Prostate gland (tissue), 2 donors: Measurements from ENCODE around the gene RGSL1. TPM values are rescaled to one million over a fixed set of nuclear protein-coding genes. Genes with fewer than 3 reads are reported as not detected.

Experiments
- DNase-seq: peaks from one replicate; pipeline ENCODE4 v3.0.0-alpha.2; 2019; ENCODE audit warnings: low spot score
- H3K27ac ChIP-seq, 2 donors: fragments of 200-600 bp; sonication (generic); 2 replicates each; pipeline ENCODE4 v1.5.1; 2017 to 2019
- H3K27me3 ChIP-seq: fragments of 200-600 bp; sonication (generic); replicated peaks from 2 replicates; pipeline ENCODE4 v1.5.1; 2019; ENCODE audit not compliant: insufficient read depth
- H3K36me3 ChIP-seq, 2 donors: fragments of 200-600 bp; sonication (generic); 1 replicate in 1 of 2; 2 replicates in 1 of 2; pipeline versions ENCODE4 v1.5.1 to v1.8.1; 2017 to 2019
- H3K4me1 ChIP-seq: fragments of 200-600 bp; sonication (generic); replicated peaks from 2 replicates; pipeline ENCODE4 v1.5.1; 2019
- H3K4me3 ChIP-seq, 2 donors: fragments of 200-600 bp; sonication (generic); 2 replicates each; pipeline ENCODE4 v1.5.1; 2017 to 2019
- H3K9me3 ChIP-seq: fragments of 200-600 bp; sonication (generic); 2 replicates; pipeline ENCODE4 v1.5.1; 2017
- CTCF ChIP-seq, 4 experiments: fragments of 200-600 bp in 2 of 4; fragments of 450-650 bp in 2 of 4; sonication (generic) in 2 of 4; IDR thresholded peaks; 1 replicate in 3 of 4; 2 replicates in 1 of 4; pipeline ENCODE4 v1.5.1; 2016 to 2019; ENCODE audit warnings: antibody characterized with exemption in 4 of 4, mild to moderate bottlenecking in 2 of 4, moderate library complexity in 2 of 4
- POLR2A ChIP-seq: fragments of 450-650 bp; IDR thresholded peaks from one replicate; pipeline ENCODE4 v1.6.1; 2016; ENCODE audit warnings: antibody characterized with exemption, mild to moderate bottlenecking
- POLR2AphosphoS5 ChIP-seq: sonication (generic); formaldehyde crosslinking; IDR thresholded peaks from one replicate; pipeline ENCODE4 v1.6.1; 2017; ENCODE audit warnings: antibody characterized with exemption
- WGBS: methylation state at CpG from one replicate; pipeline ENCODE4 v1.1.5; 2018; 5-methylcytosine and 5-hydroxymethylcytosine counted together
- intact Hi-C: fragments of 100-400 bp; cut with DNase I; formaldehyde crosslinking; loops from one replicate; pipeline ENCODE4 v1.14.2; 2022
- total RNA-seq, 2 donors: library from RNA; depleted of rRNA; stranded (reverse); fragments of >200 nt; gene quantifications; one replicate each; pipeline ENCODE4 v1.1.0, GENCODE V29; 2016

Gene RGSL1
- total RNA-seq, 2 donors from 2014 or later, result 1.2 TPM; not detected in 1

GRCh38 chr1:182549346-182549745, 99.4 kb downstream of the RGSL1 start:
- Histone ChIP-seq H3K27ac (no peak overlapping the region), H3K4me1 (no peaks in the 10 kb centered on the region), H3K27me3 (no peaks in the 10 kb centered on the region), H3K4me3 (no peak overlapping the region), H3K9me3 (no peaks in the 10 kb centered on the region), H3K36me3 (no peaks in the 10 kb centered on the region)
- no peak for TF ChIP-seq POLR2AphosphoS5
- DNase-seq, result no peak
- intact Hi-C loops, result no loop called here

GRCh38 chr1:182549811-182550210, 99.9 kb downstream of the RGSL1 start:
- intact Hi-C loops, result no loop called here
- Histone ChIP-seq H3K9me3 (no peaks in the 10 kb centered on the region), H3K4me1 (no peaks in the 10 kb centered on the region), H3K4me3 (no peak overlapping the region), H3K36me3 (no peaks in the 10 kb centered on the region), H3K27ac (no peak overlapping the region), H3K27me3 (no peaks in the 10 kb centered on the region)
- TF ChIP-seq CTCF (IDR thresholded peaks at IDR 0.05) (no peak), POLR2AphosphoS5 (no peak), POLR2A (no peak)
- no peak for DNase-seq
- WGBS, result 39% methylated on average over 1 of the region's 1 CpG

- intact Hi-C loops, result no loop called here
- Histone ChIP-seq H3K27ac (no peak overlapping the region), H3K27me3 (no peaks in the 10 kb centered on the region), H3K4me1 (no peaks in the 10 kb centered on the region), H3K4me3 (no peak overlapping the region), H3K9me3 (no peaks in the 10 kb centered on the region), H3K36me3 (no peaks in the 10 kb centered on the region)
- DNase-seq, result no peak
- TF ChIP-seq CTCF (IDR thresholded peaks at IDR 0.05) (no peak), POLR2A (no peak), POLR2AphosphoS5 (no peak)
- WGBS, result 95% methylated on average over 2 of the region's 2 CpGs
These were observed 102.6 kb downstream of the RGSL1 start for GRCh38 chr1:182552527-182552926.

- Histone ChIP-seq H3K9me3 (no peaks in the 10 kb centered on the region), H3K4me3 (no peak overlapping the region), H3K27ac (no peak overlapping the region), H3K36me3 (no peaks in the 10 kb centered on the region), H3K27me3 (no peaks in the 10 kb centered on the region), H3K4me1 (no peaks in the 10 kb centered on the region)
- intact Hi-C loops, result no loop called here
- DNase-seq, result no peak
- TF ChIP-seq POLR2AphosphoS5 (no peak), CTCF (IDR thresholded peaks at IDR 0.05) (no peak), POLR2A (no peak)
- 69% methylated on average over 1 of the region's 1 CpG for WGBS
These were observed 105.5 kb downstream of the RGSL1 start for GRCh38 chr1:182555493-182555892.

GRCh38 chr1:182556279-182556678, 106.3 kb downstream of the RGSL1 start:
- DNase-seq, result no peak
- H3K27me3 ChIP-seq, result no peaks in the 10 kb centered on the region

More at GRCh38 chr1:182556279-182556678, 106.3 kb downstream of the RGSL1 start:
- no peaks in the 10 kb centered on the region for H3K4me1 ChIP-seq
- intact Hi-C loops, result no loop called here
- H3K27ac ChIP-seq, result no peak overlapping the region
- H3K9me3 ChIP-seq, result no peaks in the 10 kb centered on the region
- no peak overlapping the region for H3K4me3 ChIP-seq
- TF ChIP-seq POLR2A, result no peak
- no peak for TF ChIP-seq CTCF (IDR thresholded peaks at IDR 0.05)
- TF ChIP-seq POLR2AphosphoS5, result no peak
- H3K36me3 ChIP-seq, result no peaks in the 10 kb centered on the region
